GM12878 (cell line): ENCODE data around the gene FEV. TPM values are rescaled to one million over a fixed set of nuclear protein-coding genes. Genes with fewer than 3 reads are reported as not detected.

Experiments
- ATAC-seq: fragments of 200-7000 bp; cut with Tn5 transposase; 3 replicates; pipeline ENCODE4 v1.9.1; 2020; ENCODE audit warnings: mild to moderate bottlenecking, moderate library complexity
- BruUV-seq: library from RNA; stranded (reverse); fragments of 400-500 nt; replicated peaks from 2 replicates; lab custom pipeline; 2021; lab: Mats Ljungman, UMichigan
- CTCF ChIA-PET: fragments of 300-600 bp; sonication (Branson Sonifier 250); formaldehyde crosslinking; extraction: SDS; loops from one replicate; lab custom pipeline; 2021; ENCODE audit warnings: inconsistent platforms; lab: Yijun Ruan, JAX
- POLR2A ChIA-PET: fragments of 350-600 bp; formaldehyde crosslinking; extraction: SDS; loops from one replicate; lab custom pipeline; 2021; ENCODE audit warnings: inconsistent platforms; lab: Charles Lee
- RAD21 ChIA-PET: fragments of 300-600 bp; sonication (Branson Sonifier 250); formaldehyde crosslinking; loops from one replicate; lab custom pipeline; 2023; ENCODE audit warnings: antibody characterized with exemption; ENCODE audit not compliant: unreplicated experiment; lab: Charles Lee
- SMC1A ChIA-PET: fragments of 300-600 bp; sonication (Branson Sonifier 250); formaldehyde crosslinking; loops from one replicate; lab custom pipeline; 2023; ENCODE audit not compliant: unreplicated experiment, uncharacterized antibody; lab: Charles Lee
- DNase-seq: peaks from one replicate; pipeline ENCODE4 v3.0.0-alpha.2; 2011; ENCODE audit warnings: low read depth, low spot score
- FAIRE-seq: peaks from 3 replicates; lab custom pipeline; 2011; peaks lifted over from hg19 to GRCh38; lab: Jason Lieb, UNC
- H2AFZ ChIP-seq: 2 replicates; pipeline ENCODE4 v1.6.0; 2011; ENCODE audit warnings: low read depth, low read length, control low read depth; ENCODE audit not compliant: control insufficient read depth
- H3K27ac ChIP-seq: 2 replicates; pipeline ENCODE4 v1.5.1; 2011; ENCODE audit warnings: control low read depth; ENCODE audit not compliant: control insufficient read depth, insufficient read depth
- H3K27me3 ChIP-seq, 2 experiments: replicated peaks in 1 of 2; 2 replicates each; pipeline versions ENCODE4 v1.6.0 to v1.6.1; 2011; ENCODE audit warnings: low read length in 1 of 2; ENCODE audit not compliant: control insufficient read depth in 2 of 2, insufficient read depth in 2 of 2
- H3K36me3 ChIP-seq, 2 experiments: 2 replicates each; pipeline ENCODE4 v1.5.1; 2011; ENCODE audit warnings: low read length in 1 of 2; ENCODE audit not compliant: control insufficient read depth in 2 of 2, insufficient read depth in 2 of 2
- H3K4me1 ChIP-seq: 2 replicates; pipeline ENCODE4 v1.6.1; 2011; ENCODE audit warnings: mild to moderate bottlenecking, low read length, moderate library complexity, mixed read lengths; ENCODE audit not compliant: control insufficient read depth, insufficient read depth
- H3K4me2 ChIP-seq: 2 replicates; pipeline ENCODE4 v1.6.0; 2011; ENCODE audit warnings: control low read depth; ENCODE audit not compliant: control insufficient read depth, insufficient read depth
- H3K4me3 ChIP-seq: fragments of 200-600 bp; sonication (generic); 2 replicates; pipeline ENCODE4 v1.5.1; 2016
- H3K79me2 ChIP-seq: 2 replicates; pipeline ENCODE4 v1.6.0; 2011; ENCODE audit warnings: low read length; ENCODE audit not compliant: control insufficient read depth, insufficient read depth
- H3K9ac ChIP-seq: 2 replicates; pipeline ENCODE4 v1.8.0; 2011; ENCODE audit warnings: low read length, control low read depth, mixed read lengths; ENCODE audit not compliant: control insufficient read depth, insufficient read depth
- H3K9me3 ChIP-seq: replicated peaks from 3 replicates; pipeline ENCODE4 v1.5.1; 2011; ENCODE audit warnings: mild to moderate bottlenecking, low read length; ENCODE audit not compliant: control insufficient read depth, insufficient read depth
- H4K20me1 ChIP-seq: 2 replicates; pipeline ENCODE4 v1.6.0; 2011; ENCODE audit not compliant: control insufficient read depth, insufficient read depth
- ATF2 ChIP-seq: IDR thresholded peaks from 2 replicates; pipeline ENCODE4 v1.6.1; 2012; ENCODE audit warnings: low read length, inconsistent platforms
- BMI1 ChIP-seq: fragments of 450-650 bp; IDR thresholded peaks from 2 replicates; pipeline ENCODE4 v1.6.1; 2016; ENCODE audit warnings: mild to moderate bottlenecking, moderate library complexity, borderline replicate concordance
- CBX5 ChIP-seq: sonication (generic); IDR thresholded peaks from 2 replicates; pipeline ENCODE4 v1.6.1; 2016; ENCODE audit warnings: low read depth, moderate library complexity, mild to moderate bottlenecking, inconsistent platforms
- CREM ChIP-seq: IDR thresholded peaks from 2 replicates; pipeline ENCODE4 v1.6.1; 2014; ENCODE audit warnings: antibody characterized with exemption, low read depth
- E4F1 ChIP-seq: fragments of 450-650 bp; IDR thresholded peaks from 2 replicates; pipeline ENCODE4 v1.6.1; 2018; ENCODE audit warnings: borderline replicate concordance, mild to moderate bottlenecking; ENCODE audit not compliant: partially characterized antibody
- EED ChIP-seq: sonication (generic); IDR thresholded peaks from 2 replicates; pipeline ENCODE4 v1.6.1; 2016; ENCODE audit warnings: antibody characterized with exemption, low read depth
- FOXK2 ChIP-seq: fragments of 450-650 bp; IDR thresholded peaks from 2 replicates; pipeline ENCODE4 v1.6.1; 2017; ENCODE audit warnings: mild to moderate bottlenecking, moderate library complexity
- HDGF ChIP-seq: fragments of 450-650 bp; IDR thresholded peaks from 2 replicates; pipeline ENCODE4 v1.6.1; 2016; ENCODE audit warnings: antibody characterized with exemption
- IRF3 ChIP-seq: fragments of 450-650 bp; IDR thresholded peaks from 2 replicates; pipeline ENCODE4 v1.6.1; 2014; ENCODE audit warnings: mild to moderate bottlenecking
- NBN ChIP-seq: fragments of 450-650 bp; IDR thresholded peaks from 2 replicates; pipeline ENCODE4 v1.6.1; 2016
- NR2F1 ChIP-seq: fragments of 450-650 bp; conservative IDR thresholded peaks from 2 replicates; pipeline ENCODE4 v1.6.1; 2017; ENCODE audit warnings: mild to moderate bottlenecking
- RCOR1 ChIP-seq: conservative IDR thresholded peaks from 2 replicates; pipeline ENCODE4 v1.6.1; 2012; ENCODE audit warnings: low read depth, low read length, improper control_type of control experiment
- TCF7 ChIP-seq: IDR thresholded peaks from 2 replicates; pipeline ENCODE4 v1.6.1; 2014; ENCODE audit warnings: antibody characterized with exemption, borderline replicate concordance
- ZBTB40 ChIP-seq: fragments of 450-650 bp; IDR thresholded peaks from 2 replicates; pipeline ENCODE4 v1.6.1; 2016; ENCODE audit warnings: mild to moderate bottlenecking, moderate library complexity, borderline replicate concordance
- WGBS: methylation state at CpG from one replicate; pipeline ENCODE4 v1.1.6; 2016; ENCODE audit warnings: low lambda C conversion rate; ENCODE audit not compliant: insufficient replicate concordance, insufficient coverage; ENCODE audit errors: missing lambda C conversion rate; 5-methylcytosine and 5-hydroxymethylcytosine counted together
- in situ Hi-C: fragments of 300-500 bp; cut with MboI; formaldehyde crosslinking; loops from 9 replicates; pipeline ENCODE4 v1.14.3; 2018; ENCODE audit warnings: mixed read lengths
- intact Hi-C: fragments of 100-400 bp; cut with micrococcal nuclease; formaldehyde crosslinking; loops from one replicate; pipeline ENCODE4 v1.14.2; 2022; ENCODE audit not compliant: unreplicated experiment
- polyA plus RNA-seq, 11 experiments: library from polyadenylated mRNA; depleted of rRNA in 4 of 11; unstranded in 6 of 11; stranded (reverse) in 5 of 11; fragments of >200 nt; fragmentation: Nextera tagmentation in 4 of 11; fragmentation: Illumina TruSeq in 1 of 11; extraction: Ambion mirVana in 4 of 11; extraction: Trizol in 1 of 11; gene quantifications; 1 replicate in 1 of 11; 2 replicates in 10 of 11; pipeline versions ENCODE4 v1.2.1 to v1.2.3, GENCODE V29; 2011 to 2016; ENCODE audit warnings: inconsistent platforms in 2 of 11, missing spikeins in 2 of 11, low read depth in 1 of 11
- total RNA-seq, 4 experiments: library from RNA; depleted of rRNA in 3 of 4; stranded (reverse); fragments of >200 nt in 3 of 4; fragmentation: Illumina TruSeq in 1 of 4; extraction: Trizol in 1 of 4; gene quantifications; 2 replicates each; pipeline versions ENCODE4 v1.2.1 to v1.2.3, GENCODE V29; 2013 to 2021

Gene FEV
- total and polyA plus RNA-seq, 10 of the 15 experiments (the other 5 are each of a cell fraction or from before 2014, with no cell fraction given), result not detected

GRCh38 chr2:218975060-218975777 is 9.8 kb downstream of the FEV start:
- no peak for DNase-seq
- WGBS, result 21% methylated on average over 3 of the region's 4 CpGs
- TF ChIP-seq RCOR1 (no peak), HDGF (no peak), E4F1 (no peak), NBN (no peak), TCF7 (no peak), NR2F1 (no peak), EED (no peak), ZBTB40 (no peak), IRF3 (no peak), CBX5 (no peak), BMI1 (no peak), ATF2 (no peak), CREM (no peak), FOXK2 (no peak)

More at GRCh38 chr2:218975060-218975777, 9.8 kb downstream of the FEV start:
- Histone ChIP-seq H3K4me2 (no peak overlapping the region), H3K36me3 (no peaks in the 10 kb centered on the region), H3K4me3 (no peak overlapping the region), H2AFZ (no peak overlapping the region), H4K20me1 (no peaks in the 10 kb centered on the region; the same call in 1 of the 2 replicates), H3K4me1 (no peaks in the 10 kb centered on the region; the same call in 1 of the 2 replicates), H3K27ac (no peak overlapping the region), H3K79me2 (no peaks in the 10 kb centered on the region), H3K9ac (no peak overlapping the region), H3K27me3 (no peaks in the 10 kb centered on the region; a peak in 3 of 4 replicates), H3K9me3 (no peaks in the 10 kb centered on the region)
- in situ Hi-C loops (no loop called here), intact Hi-C loops (no loop called here)
- SMC1A ChIA-PET, result interaction anchor here (0.8 to 2.1 kb wide), 4 partner anchors 17 to 179 kb away, joined by 3 to 5 read pairs (median 3); no protein-coding TSS in a partner anchor
- ATAC-seq, result no peak
- CTCF ChIA-PET, result interaction anchor here (0.7 to 5.4 kb wide), 6 partner anchors 21 to 129 kb away, joined by 3 to 43 read pairs (median 4); no protein-coding TSS in a partner anchor
- RAD21 ChIA-PET, result interaction anchor here (0.8 to 2.1 kb wide), 2 partner anchors 77 to 78 kb away, joined by 3 to 7 read pairs; no protein-coding TSS in a partner anchor
- POLR2A ChIA-PET, result no interaction called here
- no TSS peak for BruUV-seq
- no peak for FAIRE-seq
